GM10266 (cell line): ENCODE results near the gene TICAM1.
"Not testable (repeated sequence)": the region's sequence is repeated elsewhere in the genome, so short reads cannot be mapped to it uniquely, and the experiment has no call there.

ENCODE experiments used
- DNase-seq: peaks from one replicate; pipeline ENCODE4 v3.0.0; 2012; ENCODE audit errors: extremely low spot score
- TF ChIP-seq, protein P1 (sequence below): IDR thresholded peaks from 2 replicates; pipeline ENCODE4 v1.5.1; 2012; ENCODE audit warnings: mild to moderate bottlenecking, low read depth; ENCODE audit not compliant: control insufficient read depth, insufficient read depth; ENCODE audit errors: missing control alignments

Gene TICAM1

DNA sequence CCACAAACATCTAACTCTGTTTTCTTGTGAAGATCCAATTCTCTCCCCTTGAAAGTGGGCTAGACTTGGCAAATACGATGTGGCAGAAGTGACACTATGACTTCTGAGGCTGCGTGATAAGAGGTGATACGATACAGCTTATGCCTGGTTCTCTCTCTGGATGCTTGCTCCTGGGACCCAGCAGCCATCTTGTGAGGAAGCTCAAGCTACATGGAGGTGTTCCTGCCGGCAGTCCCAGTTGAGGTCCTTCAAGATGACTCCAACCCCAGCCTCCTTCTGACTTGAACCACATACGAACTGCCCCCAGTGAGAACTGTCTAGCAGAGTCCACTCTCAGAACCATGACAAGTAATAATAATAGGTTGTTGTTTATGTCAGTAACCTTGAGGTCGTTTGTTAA lies 50.7 kb downstream of the TICAM1 start:
- no peak for DNase-seq
- TF ChIP-seq, protein P1, sequence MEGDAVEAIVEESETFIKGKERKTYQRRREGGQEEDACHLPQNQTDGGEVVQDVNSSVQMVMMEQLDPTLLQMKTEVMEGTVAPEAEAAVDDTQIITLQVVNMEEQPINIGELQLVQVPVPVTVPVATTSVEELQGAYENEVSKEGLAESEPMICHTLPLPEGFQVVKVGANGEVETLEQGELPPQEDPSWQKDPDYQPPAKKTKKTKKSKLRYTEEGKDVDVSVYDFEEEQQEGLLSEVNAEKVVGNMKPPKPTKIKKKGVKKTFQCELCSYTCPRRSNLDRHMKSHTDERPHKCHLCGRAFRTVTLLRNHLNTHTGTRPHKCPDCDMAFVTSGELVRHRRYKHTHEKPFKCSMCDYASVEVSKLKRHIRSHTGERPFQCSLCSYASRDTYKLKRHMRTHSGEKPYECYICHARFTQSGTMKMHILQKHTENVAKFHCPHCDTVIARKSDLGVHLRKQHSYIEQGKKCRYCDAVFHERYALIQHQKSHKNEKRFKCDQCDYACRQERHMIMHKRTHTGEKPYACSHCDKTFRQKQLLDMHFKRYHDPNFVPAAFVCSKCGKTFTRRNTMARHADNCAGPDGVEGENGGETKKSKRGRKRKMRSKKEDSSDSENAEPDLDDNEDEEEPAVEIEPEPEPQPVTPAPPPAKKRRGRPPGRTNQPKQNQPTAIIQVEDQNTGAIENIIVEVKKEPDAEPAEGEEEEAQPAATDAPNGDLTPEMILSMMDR, result no peak

DNA sequence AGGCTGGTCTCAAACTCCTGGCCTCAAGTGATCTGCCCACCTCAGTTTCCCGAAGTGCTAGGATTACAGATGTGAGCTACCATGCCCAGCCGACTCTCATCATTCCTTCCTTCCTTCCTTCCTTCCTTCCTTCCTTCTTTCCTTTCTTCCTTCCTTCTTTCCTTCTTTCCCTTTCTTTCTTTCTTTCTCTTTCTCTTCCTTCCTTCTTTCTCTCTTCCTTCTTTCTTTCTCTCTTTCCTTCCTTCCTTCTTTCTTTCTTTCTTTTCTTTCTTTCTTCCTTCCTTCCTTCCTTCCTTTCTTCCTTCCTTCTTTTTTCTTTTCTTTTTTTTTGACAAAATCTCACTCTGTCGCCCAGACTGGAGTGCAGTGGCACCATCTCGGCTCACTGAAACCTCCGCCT lies 53.4 kb downstream of the TICAM1 start:
- DNase-seq, result not testable (repeated sequence)

DNA sequence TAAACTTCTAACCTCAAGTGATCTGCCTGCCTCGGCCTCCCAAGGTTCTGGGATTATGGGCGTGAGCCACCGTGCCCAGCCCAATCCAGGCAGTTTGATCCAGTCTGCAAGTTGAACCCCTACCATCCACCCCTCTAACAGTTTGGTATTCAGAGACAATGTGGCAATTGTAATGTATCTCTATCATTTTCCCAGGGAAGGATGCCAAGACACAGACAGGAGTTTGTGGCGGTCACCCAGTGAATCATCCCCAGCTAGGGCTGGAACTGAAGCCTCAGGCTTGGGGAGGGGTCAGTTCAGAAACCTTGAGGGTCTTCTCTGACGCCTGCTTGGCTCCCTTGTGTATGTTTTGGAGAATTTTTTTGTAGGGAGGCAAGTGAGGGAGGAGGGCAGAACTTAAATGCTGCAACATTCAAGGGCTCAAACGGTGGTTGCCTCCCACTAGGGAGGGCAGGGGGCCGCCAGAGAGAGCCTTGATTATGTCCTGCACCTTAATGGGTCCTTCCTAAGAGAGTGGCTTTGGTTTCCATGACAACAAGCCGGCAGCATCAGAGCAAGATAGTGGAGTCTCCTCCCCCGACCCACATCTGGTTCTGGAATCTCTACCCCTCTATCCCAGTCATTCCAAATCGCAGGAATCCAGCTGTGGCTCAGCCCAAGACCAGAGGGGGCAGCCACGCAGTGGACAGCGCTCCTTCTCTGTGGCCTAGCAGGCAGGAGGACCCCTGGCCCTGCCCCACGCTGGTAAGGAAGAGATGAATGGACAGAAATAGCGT lies 54.9 kb downstream of the TICAM1 start:
- no peak for DNase-seq
- TF ChIP-seq, protein P1, result no peak

DNA sequence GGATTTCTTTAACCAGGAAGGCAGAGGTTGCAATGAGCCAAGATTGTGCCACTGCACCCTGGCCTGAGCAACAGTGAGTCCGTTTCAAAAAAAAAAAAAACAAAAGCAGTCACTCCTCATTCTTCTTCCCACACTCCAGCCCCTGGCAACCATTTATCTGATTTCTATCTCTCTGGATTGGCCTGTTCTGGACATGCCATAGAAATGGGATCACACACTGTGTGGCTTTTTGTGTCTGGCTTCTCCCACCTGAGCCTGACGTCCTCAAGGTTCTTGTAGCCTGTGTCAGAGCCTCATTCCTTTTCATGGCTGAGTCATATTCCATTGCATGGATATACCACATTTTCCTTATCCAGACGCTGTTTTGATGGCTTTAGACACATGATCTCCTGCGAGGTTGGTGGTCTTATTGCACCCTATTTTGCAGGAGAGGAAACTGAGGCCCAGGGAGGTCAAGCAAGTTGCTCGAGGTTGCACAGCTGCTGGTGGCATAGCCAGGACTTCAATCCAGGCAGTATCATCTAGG lies 55.8 kb downstream of the TICAM1 start:
- TF ChIP-seq, protein P1, result no peak
- no peak for DNase-seq

DNA sequence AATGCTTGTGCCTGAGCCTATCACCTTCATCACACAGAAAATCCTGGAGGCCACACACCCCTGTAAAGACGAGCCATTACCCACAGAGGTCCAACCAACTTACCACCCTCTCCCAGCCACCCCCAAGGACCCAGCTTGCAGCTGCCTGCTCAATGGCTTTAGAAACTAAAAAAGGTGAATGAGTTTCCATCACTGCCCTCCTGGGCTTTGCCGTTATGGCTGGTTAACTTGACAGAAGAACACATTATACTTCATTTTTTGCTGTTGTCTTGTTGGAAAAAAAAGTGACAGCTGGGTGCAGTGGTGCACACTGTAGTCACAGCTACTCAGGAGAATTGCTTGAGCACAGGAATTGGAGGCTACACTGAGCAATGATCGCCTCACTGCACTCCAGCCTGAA lies 57.4 kb downstream of the TICAM1 start:
- TF ChIP-seq, protein P1, result no peak

DNA sequence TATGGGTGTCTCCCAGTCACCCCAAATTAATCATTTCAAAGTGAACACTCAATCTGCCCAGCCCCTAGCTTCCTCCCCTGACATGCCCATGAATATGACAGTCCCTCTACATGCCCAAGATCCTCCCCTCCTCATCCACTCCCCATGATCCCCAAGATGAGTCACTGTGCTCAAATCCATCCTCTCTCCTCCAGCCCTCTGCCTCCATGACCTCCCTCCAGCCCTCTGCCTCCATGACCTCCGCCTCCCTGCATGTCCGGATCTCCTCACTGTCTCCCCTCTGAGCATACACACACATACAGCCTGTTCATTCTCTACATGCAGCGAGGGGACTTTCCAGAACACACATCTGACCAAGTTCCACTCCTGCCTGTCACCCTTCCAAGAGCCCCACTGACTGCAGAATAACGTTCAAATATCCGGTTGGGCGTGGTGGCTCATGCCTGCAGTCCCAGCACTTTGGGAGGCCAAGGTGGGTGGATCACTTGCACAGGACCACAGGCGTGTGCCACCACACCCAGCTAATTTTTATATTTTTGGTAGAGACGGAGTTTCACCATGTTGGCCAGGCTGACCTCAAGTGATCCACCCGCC lies 58.4 kb downstream of the TICAM1 start:
- DNase-seq, result no peak
- TF ChIP-seq, protein P1, result no peak

More for the DNA sequence above, 57.4 kb downstream of the TICAM1 start:
- no peak for DNase-seq

DNA sequence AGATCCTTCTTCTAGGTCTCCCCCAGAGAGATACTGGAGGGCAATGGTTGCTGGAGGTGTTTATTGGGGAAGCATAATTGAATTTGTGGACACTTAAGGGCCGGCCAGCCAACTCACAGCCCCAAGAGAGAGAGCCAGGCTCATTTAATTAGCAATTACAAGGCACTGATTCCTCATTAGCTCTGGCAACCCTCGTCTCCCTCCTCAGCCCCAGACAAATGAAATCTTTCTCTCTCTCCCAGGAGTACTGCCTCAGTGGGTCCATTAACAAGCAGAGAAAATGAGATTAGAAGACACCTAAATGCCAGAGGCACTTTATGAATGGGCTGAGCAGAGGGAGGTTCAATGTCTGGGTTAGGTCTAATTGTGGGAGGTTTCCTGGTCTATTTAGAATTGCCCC lies 58.9 kb downstream of the TICAM1 start:
- TF ChIP-seq, protein P1, result no peak
- no peak for DNase-seq
